Skeletal muscle satellite cell (primary cell): ENCODE data around the gene UNC50.

Source experiments
- H3K27me3 ChIP-seq: 2 replicates; pipeline ENCODE4 v1.7.0; 2013; ENCODE audit warnings: low read length; ENCODE audit not compliant: control insufficient read depth, insufficient read depth
- H3K36me3 ChIP-seq: 2 replicates; pipeline ENCODE4 v1.7.0; 2013; ENCODE audit warnings: mild to moderate bottlenecking, control low read depth, low read length; ENCODE audit not compliant: insufficient read depth
- H3K4me1 ChIP-seq: 2 replicates; pipeline ENCODE4 v1.7.0; 2013; ENCODE audit warnings: low read length; ENCODE audit not compliant: control insufficient read depth, insufficient read depth
- H3K4me2 ChIP-seq: 2 replicates; pipeline ENCODE4 v1.7.0; 2013; ENCODE audit warnings: mild to moderate bottlenecking, low read length
- H3K4me3 ChIP-seq: 2 replicates; pipeline ENCODE4 v1.7.0; 2013; ENCODE audit warnings: low read length
- H3K9ac ChIP-seq: 2 replicates; pipeline ENCODE4 v1.7.0; 2013; ENCODE audit warnings: mild to moderate bottlenecking, low read depth, low read length, moderate library complexity
- H3K9me3 ChIP-seq: replicated peaks from 2 replicates; pipeline ENCODE4 v1.7.0; 2013; ENCODE audit warnings: mild to moderate bottlenecking, control low read depth, low read length

UNC50 gene

DNA sequence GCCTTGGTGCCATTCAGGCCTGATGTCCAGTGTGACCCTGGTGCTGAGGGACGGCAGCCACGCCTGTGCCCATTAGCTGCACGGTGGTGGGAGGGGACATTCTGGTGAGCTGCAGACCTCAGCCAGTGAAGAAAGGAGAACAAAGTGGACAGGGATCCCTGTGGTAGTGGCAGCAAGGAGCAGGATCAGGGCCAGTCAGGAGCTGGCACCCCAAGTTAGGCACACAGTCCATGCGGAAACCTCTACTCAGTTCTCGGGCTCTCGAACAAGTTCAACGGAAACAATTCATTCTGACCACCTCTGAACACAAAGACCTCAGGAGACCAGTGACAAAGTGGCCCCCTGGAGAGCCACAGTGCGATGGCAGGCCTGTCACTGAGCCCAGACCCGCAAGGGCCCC, 30.2 kb upstream of the UNC50 start:
- no peak overlapping the region for H3K4me2 ChIP-seq
- peaks cover 18% of the 10 kb centered on the region for H3K36me3 ChIP-seq
- no peaks in the 10 kb centered on the region for H3K27me3 ChIP-seq
- H3K9ac ChIP-seq, result no peak overlapping the region
- H3K4me1 ChIP-seq, result no peaks in the 10 kb centered on the region
- H3K9me3 ChIP-seq, result no peaks in the 10 kb centered on the region
- H3K4me3 ChIP-seq, result no peak overlapping the region

GRCh38 chr2:98579926-98580325, 28.5 kb upstream of the UNC50 start:
- Histone ChIP-seq H3K27me3 (no peaks in the 10 kb centered on the region), H3K4me1 (no peaks in the 10 kb centered on the region), H3K9me3 (no peaks in the 10 kb centered on the region), H3K36me3 (peaks cover 20% of the 10 kb centered on the region), H3K9ac (no peak overlapping the region), H3K4me2 (no peak overlapping the region), H3K4me3 (no peak overlapping the region)

DNA sequence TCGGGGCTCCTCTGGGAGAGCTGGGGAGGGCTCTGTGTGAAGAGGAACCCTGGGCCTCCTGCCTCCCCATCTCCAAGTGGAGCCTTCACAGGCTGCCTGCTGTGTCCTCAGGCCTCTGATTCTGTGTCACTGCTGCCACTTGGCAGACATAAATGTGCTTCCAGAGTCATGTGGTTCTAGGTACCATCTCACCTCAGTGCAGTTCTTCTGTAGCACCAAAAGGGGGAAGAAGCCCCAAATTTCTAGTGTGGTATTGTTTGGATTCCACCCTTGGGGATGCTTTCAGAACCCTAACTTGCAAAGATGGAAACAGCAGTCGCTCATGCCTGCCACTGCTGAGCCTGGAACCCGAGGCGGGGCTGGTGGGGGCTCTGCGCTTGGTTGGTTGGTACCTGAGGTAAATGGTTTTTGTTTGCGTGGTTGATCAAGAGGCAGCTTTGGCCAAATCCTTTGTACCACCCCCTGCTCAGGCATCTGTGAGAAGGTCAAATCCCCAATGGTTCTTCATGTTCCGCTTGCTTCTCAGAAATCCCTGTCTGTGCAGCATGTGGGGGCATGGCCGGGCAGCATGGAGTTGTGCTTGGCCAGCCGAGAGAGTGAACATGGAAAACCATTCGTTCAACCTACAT, 27.6 kb upstream of the UNC50 start:
- H3K27me3 ChIP-seq, result no peaks in the 10 kb centered on the region
- peaks cover 16% of the 10 kb centered on the region for H3K36me3 ChIP-seq
- H3K4me2 ChIP-seq, result no peak overlapping the region
- no peaks in the 10 kb centered on the region for H3K4me1 ChIP-seq
- H3K9me3 ChIP-seq, result no peaks in the 10 kb centered on the region
- H3K9ac ChIP-seq, result no peak overlapping the region
- H3K4me3 ChIP-seq, result no peak overlapping the region

GRCh38 chr2:98582523-98582922, 25.9 kb upstream of the UNC50 start:
- no peaks in the 10 kb centered on the region for H3K4me1 ChIP-seq
- no peaks in the 10 kb centered on the region for H3K9me3 ChIP-seq
- H3K4me2 ChIP-seq, result no peak overlapping the region
- no peak overlapping the region for H3K9ac ChIP-seq
- H3K36me3 ChIP-seq, result peaks cover 14% of the 10 kb centered on the region
- H3K27me3 ChIP-seq, result no peaks in the 10 kb centered on the region
- no peak overlapping the region for H3K4me3 ChIP-seq

- peaks cover 14% of the 10 kb centered on the region for H3K36me3 ChIP-seq
- H3K9ac ChIP-seq, result no peak overlapping the region
- no peaks in the 10 kb centered on the region for H3K4me1 ChIP-seq
- no peaks in the 10 kb centered on the region for H3K27me3 ChIP-seq
- H3K4me3 ChIP-seq, result no peak overlapping the region
- no peaks in the 10 kb centered on the region for H3K9me3 ChIP-seq
- no peak overlapping the region for H3K4me2 ChIP-seq
Measured at GRCh38 chr2:98583276-98583675, 25.1 kb upstream of the UNC50 start.

DNA sequence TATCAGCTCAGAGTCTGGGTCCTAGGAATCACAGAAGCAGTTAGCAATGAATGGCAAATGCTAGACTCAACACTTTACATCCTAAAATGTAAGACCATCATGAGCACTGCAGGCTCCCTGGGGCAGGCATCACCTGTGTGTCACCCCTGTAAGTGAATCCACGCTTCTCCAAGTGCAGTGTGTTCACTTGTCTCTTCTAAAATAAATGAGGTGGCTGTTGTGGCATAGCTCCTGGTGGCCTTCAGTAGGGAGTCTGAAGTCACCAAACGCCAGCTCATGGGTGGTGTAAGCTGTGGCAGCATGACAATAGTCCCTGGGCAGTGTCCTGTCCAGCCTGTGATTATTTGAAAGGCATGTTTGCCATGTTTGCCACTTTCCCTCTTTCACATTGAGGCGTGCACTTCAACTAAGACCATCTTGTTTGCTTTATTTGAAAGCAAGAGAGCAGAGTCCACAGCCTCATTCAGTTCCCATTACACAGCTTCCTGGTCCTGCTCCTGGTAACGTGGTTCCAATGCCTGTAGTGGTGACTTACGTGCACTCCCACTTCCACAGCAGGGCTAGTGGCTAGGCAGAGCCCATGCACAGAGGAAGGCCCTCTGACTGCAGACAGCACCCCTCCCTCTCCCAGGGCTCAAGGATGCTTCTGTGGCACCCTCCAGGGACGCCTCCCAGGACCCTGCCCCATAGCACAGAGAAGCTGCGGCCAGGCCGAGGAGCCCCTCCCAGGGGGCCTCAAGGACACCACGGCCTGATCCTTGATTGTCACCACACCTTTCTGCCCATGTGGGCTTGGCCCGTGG, 24.4 kb upstream of the UNC50 start:
- no peak overlapping the region for H3K9ac ChIP-seq
- H3K4me3 ChIP-seq, result no peak overlapping the region
- H3K4me2 ChIP-seq, result no peak overlapping the region
- H3K9me3 ChIP-seq, result no peaks in the 10 kb centered on the region
- H3K36me3 ChIP-seq, result peaks cover 16% of the 10 kb centered on the region
- no peaks in the 10 kb centered on the region for H3K4me1 ChIP-seq
- H3K27me3 ChIP-seq, result no peaks in the 10 kb centered on the region

DNA sequence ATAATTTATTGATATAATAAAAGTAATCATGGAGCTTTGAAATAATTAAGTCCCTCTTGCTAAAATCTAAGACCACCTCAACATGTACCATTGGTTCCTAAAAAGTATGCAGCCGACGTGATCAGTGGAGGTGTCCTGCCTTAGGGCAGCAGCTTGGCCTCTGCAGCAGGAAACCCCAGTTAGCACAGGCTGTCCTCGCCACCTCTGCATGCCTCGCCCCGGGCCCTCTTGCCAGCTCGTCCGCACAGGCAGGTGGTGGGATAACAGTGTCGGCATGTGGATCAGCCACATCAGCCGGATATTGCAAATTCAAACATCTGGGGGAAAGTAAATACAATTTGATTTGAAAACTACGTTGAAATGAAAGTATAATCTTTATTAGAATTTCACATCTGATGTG, 23.0 kb upstream of the UNC50 start:
- Histone ChIP-seq H3K36me3 (peaks cover 20% of the 10 kb centered on the region), H3K4me1 (no peaks in the 10 kb centered on the region), H3K4me3 (no peak overlapping the region)

GRCh38 chr2:98586551-98587140, 21.7 kb upstream of the UNC50 start:
- Histone ChIP-seq H3K4me1 (no peaks in the 10 kb centered on the region), H3K9me3 (no peaks in the 10 kb centered on the region), H3K27me3 (no peaks in the 10 kb centered on the region), H3K36me3 (peaks cover 22% of the 10 kb centered on the region), H3K4me2 (no peak overlapping the region), H3K9ac (no peak overlapping the region), H3K4me3 (no peak overlapping the region)

More for the DNA sequence above, 23.0 kb upstream of the UNC50 start:
- Histone ChIP-seq H3K27me3 (no peaks in the 10 kb centered on the region), H3K4me2 (no peak overlapping the region), H3K9me3 (no peaks in the 10 kb centered on the region), H3K9ac (no peak overlapping the region)

GRCh38 chr2:98588880-98589431, 19.4 kb upstream of the UNC50 start:
- H3K4me3 ChIP-seq, result no peak overlapping the region
- no peak overlapping the region for H3K9ac ChIP-seq
- no peaks in the 10 kb centered on the region for H3K4me1 ChIP-seq
- no peaks in the 10 kb centered on the region for H3K9me3 ChIP-seq
- no peak overlapping the region for H3K4me2 ChIP-seq
- H3K36me3 ChIP-seq, result peaks cover 8% of the 10 kb centered on the region
- no peaks in the 10 kb centered on the region for H3K27me3 ChIP-seq

- Histone ChIP-seq H3K27me3 (no peaks in the 10 kb centered on the region), H3K9ac (no peak overlapping the region), H3K4me3 (no peak overlapping the region), H3K36me3 (peaks cover 8% of the 10 kb centered on the region), H3K4me1 (no peaks in the 10 kb centered on the region), H3K9me3 (no peaks in the 10 kb centered on the region), H3K4me2 (no peak overlapping the region)
Measured at GRCh38 chr2:98589489-98589888, 18.9 kb upstream of the UNC50 start.

- Histone ChIP-seq H3K9me3 (no peaks in the 10 kb centered on the region), H3K4me2 (no peak overlapping the region), H3K27me3 (no peaks in the 10 kb centered on the region), H3K9ac (no peak overlapping the region), H3K4me1 (no peaks in the 10 kb centered on the region), H3K36me3 (peaks cover 12% of the 10 kb centered on the region), H3K4me3 (no peak overlapping the region)
Measured at GRCh38 chr2:98592565-98592964, 15.8 kb upstream of the UNC50 start.
